GM12801 (cell line): ENCODE results near the gene RBP2.

Experiments
- CTCF ChIP-seq: IDR thresholded peaks from one replicate; pipeline ENCODE4 v1.5.1; 2011; ENCODE audit warnings: control low read depth; ENCODE audit not compliant: insufficient read length; ENCODE audit errors: extremely low read depth

RBP2 gene

GRCh38 chr3:139465636-139466035 is 10.7 kb downstream of the RBP2 start:
- TF ChIP-seq CTCF, result no peak

GRCh38 chr3:139463466-139463865 is 12.8 kb downstream of the RBP2 start:
- TF ChIP-seq CTCF, result no peak

GRCh38 chr3:139460529-139460928 is 15.8 kb downstream of the RBP2 start:
- no peak for TF ChIP-seq CTCF

- TF ChIP-seq CTCF, result no peak
These were observed 16.2 kb downstream of the RBP2 start for GRCh38 chr3:139460076-139460475.

GRCh38 chr3:139458348-139458747 is 18.0 kb downstream of the RBP2 start:
- TF ChIP-seq CTCF, result no peak

GRCh38 chr3:139457066-139457465 is 19.2 kb downstream of the RBP2 start:
- no peak for TF ChIP-seq CTCF

- TF ChIP-seq CTCF, result no peak
These were observed 19.9 kb downstream of the RBP2 start for GRCh38 chr3:139456386-139456785.

GRCh38 chr3:139455855-139456254 is 20.5 kb downstream of the RBP2 start:
- no peak for TF ChIP-seq CTCF
